Measurements from ENCODE around the gene MRPL34.
"Not testable (repeated sequence)": the region's sequence is repeated elsewhere in the genome, so short reads cannot be mapped to it uniquely, and the experiment has no call there.

The MRPL34 gene

GRCh38 chr19:17305517-17306284 lies at the start of gene MRPL34:
MRPL34 (plus strand) TSS chr19:17305872; CDS start chr19:17305893, 21 bp downstream.
- H3K4me3 Mint-ChIP-seq, result peak within 1 kb of the TSS; percentile 90 to 95
- ATAC-seq (replicated peaks), result peak; percentile 78 to 81
- H3K36me3 Mint-ChIP-seq, result peaks cover 1 to 3% of the 10 kb centered on the region in 2 donors
- H3K27ac Mint-ChIP-seq, result peak within 1 kb of the TSS; percentile 96
- DNase-seq, result peak; percentile 98
- peaks cover 40 to 51% of the 10 kb centered on the region in 2 donors for H3K4me1 Mint-ChIP-seq
- H3K27me3 Mint-ChIP-seq, result no peaks in the 10 kb centered on the region
- H3K9me3 Mint-ChIP-seq, result no peaks in the 10 kb centered on the region

DNA sequence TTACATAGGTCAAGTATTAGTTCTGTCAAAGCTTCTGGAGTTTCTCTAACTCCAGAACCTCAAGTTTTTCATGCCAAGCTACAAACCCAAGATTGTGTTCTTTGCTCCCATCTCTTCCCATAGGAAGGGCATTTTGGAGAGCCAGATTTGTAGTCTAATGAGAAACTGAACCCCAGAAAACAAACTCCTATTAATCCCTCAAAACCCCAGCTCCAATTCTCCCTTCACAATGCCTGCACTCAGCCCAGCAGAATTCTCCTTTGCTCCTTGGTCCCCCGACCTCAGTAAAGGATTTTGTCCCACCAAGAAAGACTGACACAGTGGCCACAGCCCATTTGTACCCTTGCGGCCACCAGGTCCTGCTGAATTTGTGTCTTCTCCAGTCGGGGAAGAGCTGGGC lies 49.5 kb upstream of the MRPL34 start:
- no peak for ATAC-seq (replicated peaks)
- no peak overlapping the region for H3K27ac Mint-ChIP-seq
- peaks cover 3 to 5% of the 10 kb centered on the region in 2 donors for H3K36me3 Mint-ChIP-seq
- H3K4me3 Mint-ChIP-seq, result no peak overlapping the region
- H3K4me1 Mint-ChIP-seq, result peaks cover 5 to 6% of the 10 kb centered on the region in 2 donors
- peaks cover 8 to 10% of the 10 kb centered on the region in 2 donors for H3K9me3 Mint-ChIP-seq
- DNase-seq, result no peak
- H3K27me3 Mint-ChIP-seq, result peaks cover 0 to 4% of the 10 kb centered on the region in 2 donors

DNA sequence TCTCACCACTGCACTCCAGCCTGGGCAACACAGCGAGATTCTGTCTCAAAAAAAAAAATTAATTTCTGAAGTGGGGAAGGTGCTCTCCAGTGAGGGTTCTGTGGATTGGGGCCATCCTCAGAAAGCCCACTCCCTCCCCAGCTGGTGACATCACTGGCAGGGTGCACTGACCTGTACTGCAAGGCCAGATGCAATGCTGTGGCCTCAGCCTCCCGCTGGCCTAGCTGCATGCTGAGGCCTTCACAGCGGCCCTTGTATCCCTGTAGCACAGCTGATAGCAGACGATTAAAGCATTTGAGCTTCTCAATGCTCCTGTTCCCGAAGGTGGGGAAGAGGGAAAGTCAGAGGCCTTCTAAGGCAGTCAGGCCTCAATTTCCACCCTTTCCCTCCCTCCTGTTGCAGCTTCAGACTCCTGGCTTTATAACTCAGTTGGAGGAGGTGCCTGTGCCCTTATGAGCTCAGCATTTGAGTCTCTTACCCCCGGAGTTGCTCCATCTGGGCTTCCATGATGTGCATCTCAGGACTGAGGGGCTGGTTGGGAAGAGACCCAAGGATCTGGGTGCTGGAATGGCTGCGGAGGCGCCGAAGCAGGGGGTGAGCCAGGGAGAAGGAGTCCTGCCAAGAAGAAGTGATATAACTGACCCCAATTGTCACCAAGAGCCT lies 46.4 kb upstream of the MRPL34 start:
- Mint-ChIP-seq H3K27me3 (peaks cover 0 to 4% of the 10 kb centered on the region in 2 donors), H3K36me3 (peaks cover 3 to 5% of the 10 kb centered on the region in 2 donors), H3K4me1 (peaks cover 5 to 6% of the 10 kb centered on the region in 2 donors), H3K4me3 (no peak overlapping the region), H3K27ac (no peak overlapping the region), H3K9me3 (peaks cover 8 to 10% of the 10 kb centered on the region in 2 donors)
- ATAC-seq (replicated peaks) (no peak), DNase-seq (no peak)

DNA sequence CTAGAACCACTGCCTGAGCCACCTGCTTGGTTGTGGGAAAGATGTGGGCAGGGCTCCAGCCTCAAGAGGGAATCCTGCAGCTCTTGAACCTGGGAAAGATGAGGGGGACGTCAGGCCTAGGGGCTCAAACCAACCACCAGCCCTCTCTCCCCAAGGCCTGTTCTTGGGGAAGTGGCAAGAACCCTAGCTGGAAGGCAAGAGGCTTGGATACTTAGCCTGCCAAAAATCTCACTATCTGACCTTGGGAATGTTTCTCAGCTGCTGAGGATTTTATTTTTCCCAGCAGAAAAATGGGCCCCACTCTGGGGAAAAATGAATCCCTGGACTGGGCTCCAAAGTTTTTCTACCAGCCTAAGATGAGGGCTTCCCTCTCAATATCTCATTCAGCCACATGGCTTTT lies 45.7 kb upstream of the MRPL34 start:
- Mint-ChIP-seq H3K4me1 (peaks cover 6 to 9% of the 10 kb centered on the region in 2 donors), H3K27me3 (peaks cover 0 to 4% of the 10 kb centered on the region in 2 donors), H3K9me3 (peaks cover 8 to 10% of the 10 kb centered on the region in 2 donors), H3K4me3 (no peak overlapping the region), H3K27ac (no peak overlapping the region), H3K36me3 (peaks cover 3 to 5% of the 10 kb centered on the region in 2 donors)
- no peak for ATAC-seq (replicated peaks)
- no peak for DNase-seq

DNA sequence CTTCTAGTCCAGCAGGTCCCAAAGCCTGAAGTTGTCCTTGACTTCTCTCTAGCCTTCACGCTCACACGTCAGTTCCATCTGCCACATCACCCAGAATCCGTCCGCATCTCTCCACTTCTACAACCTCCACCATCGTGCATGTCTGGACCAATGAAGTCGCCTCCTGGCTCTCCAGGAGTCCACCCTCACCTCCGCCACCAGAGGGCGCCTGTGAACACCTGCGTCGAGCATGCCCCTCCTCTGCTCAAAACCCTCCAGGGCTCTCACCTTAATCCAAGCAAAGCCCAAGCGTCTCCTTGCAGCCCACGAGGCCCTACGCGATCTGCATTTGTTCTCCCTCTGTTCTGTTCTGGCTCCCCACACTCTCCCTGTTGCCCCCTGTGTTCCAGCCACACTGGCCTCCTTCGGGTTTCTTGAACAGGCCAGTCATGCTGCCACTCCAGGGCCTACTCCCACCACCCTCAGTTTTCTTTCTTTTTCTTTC lies 44.8 kb upstream of the MRPL34 start:
- Mint-ChIP-seq H3K36me3 (peaks cover 3 to 5% of the 10 kb centered on the region in 2 donors), H3K27me3 (peaks cover 0 to 4% of the 10 kb centered on the region in 2 donors), H3K9me3 (peaks cover 8 to 10% of the 10 kb centered on the region in 2 donors), H3K4me1 (peaks cover 6 to 9% of the 10 kb centered on the region in 2 donors), H3K27ac (no peak overlapping the region), H3K4me3 (no peak overlapping the region)
- peak; percentile 78 for DNase-seq
- peak; percentile 99 for ATAC-seq (replicated peaks)

DNA sequence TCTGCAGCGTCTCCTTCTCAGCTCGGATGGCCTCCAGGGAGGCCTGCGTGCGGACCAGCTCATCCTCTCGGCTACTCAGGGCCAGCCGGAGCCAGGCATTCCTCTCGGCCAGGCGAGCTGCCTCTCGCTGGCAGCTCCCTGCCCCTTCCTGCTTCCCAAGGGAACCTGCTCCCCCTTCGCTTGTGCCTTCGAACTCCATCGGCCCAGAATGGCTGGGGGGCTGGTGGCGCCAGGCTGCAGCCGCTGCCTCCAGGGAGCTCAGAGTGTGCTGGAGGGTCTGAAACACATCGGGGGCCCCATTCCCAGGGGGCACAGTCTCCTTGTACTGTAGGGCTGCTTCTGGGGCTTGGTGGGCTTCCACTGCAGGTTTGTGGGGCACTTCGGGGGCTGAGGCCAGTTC lies 43.1 kb upstream of the MRPL34 start:
- H3K27me3 Mint-ChIP-seq, result peaks cover 0 to 4% of the 10 kb centered on the region in 2 donors
- H3K4me3 Mint-ChIP-seq, result no peak overlapping the region
- no peak overlapping the region for H3K27ac Mint-ChIP-seq
- peaks cover 3 to 5% of the 10 kb centered on the region in 2 donors for H3K36me3 Mint-ChIP-seq
- ATAC-seq (replicated peaks) (no peak), DNase-seq (no peak)
- H3K4me1 Mint-ChIP-seq, result peaks cover 6 to 9% of the 10 kb centered on the region in 2 donors
- peaks cover 8 to 10% of the 10 kb centered on the region in 2 donors for H3K9me3 Mint-ChIP-seq

GRCh38 chr19:17263712-17264640 lies 41.7 kb upstream of the MRPL34 start:
- Mint-ChIP-seq H3K4me1 (peaks cover 12 to 18% of the 10 kb centered on the region in 2 donors), H3K36me3 (peaks cover 3 to 5% of the 10 kb centered on the region in 2 donors), H3K27ac (peak overlapping the region; percentile 52), H3K4me3 (no peak overlapping the region), H3K27me3 (peaks cover 0 to 4% of the 10 kb centered on the region in 2 donors), H3K9me3 (peaks cover 8 to 10% of the 10 kb centered on the region in 2 donors)
- DNase-seq (no peak), ATAC-seq (replicated peaks) (no peak)

DNA sequence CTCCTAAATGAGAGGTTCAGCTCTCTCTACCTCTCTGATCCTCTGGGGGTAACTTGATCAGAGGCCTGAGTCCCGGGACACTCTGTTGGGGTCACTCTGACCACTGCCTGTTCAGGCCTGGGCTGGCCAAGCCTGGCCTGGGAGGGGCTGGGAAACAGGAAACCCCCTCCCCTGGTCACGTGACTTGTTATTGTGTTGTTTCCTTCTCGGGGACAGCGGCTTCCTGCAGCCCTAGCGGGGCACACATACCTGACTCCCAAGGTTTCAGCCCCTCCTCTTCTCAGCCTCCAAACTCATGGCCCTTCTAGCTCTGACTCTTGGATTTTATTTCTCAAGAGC lies 41.1 kb upstream of the MRPL34 start, which contains the start of gene USHBP1:
Gene USHBP1 (minus strand): TSS at position 105 of the 339 bp plus-strand sequence. CDS start 446 bp downstream, outside the sequence.
- peaks cover 4 to 7% of the 10 kb centered on the region in 2 donors for H3K9me3 Mint-ChIP-seq
- no peak for ATAC-seq (replicated peaks)
- no peak for DNase-seq
- peak within 1 kb of the TSS; percentile 52 for H3K27ac Mint-ChIP-seq
- no peak within 1 kb of the TSS for H3K4me3 Mint-ChIP-seq
- peaks cover 12 to 18% of the 10 kb centered on the region in 2 donors for H3K4me1 Mint-ChIP-seq
- peaks cover 3 to 5% of the 10 kb centered on the region in 2 donors for H3K36me3 Mint-ChIP-seq
- H3K27me3 Mint-ChIP-seq, result peaks cover 0 to 4% of the 10 kb centered on the region in 2 donors

- peak overlapping the region; percentile 69 for H3K27ac Mint-ChIP-seq
Measured at GRCh38 chr19:17266026-17266425, 39.6 kb upstream of the MRPL34 start.

DNA sequence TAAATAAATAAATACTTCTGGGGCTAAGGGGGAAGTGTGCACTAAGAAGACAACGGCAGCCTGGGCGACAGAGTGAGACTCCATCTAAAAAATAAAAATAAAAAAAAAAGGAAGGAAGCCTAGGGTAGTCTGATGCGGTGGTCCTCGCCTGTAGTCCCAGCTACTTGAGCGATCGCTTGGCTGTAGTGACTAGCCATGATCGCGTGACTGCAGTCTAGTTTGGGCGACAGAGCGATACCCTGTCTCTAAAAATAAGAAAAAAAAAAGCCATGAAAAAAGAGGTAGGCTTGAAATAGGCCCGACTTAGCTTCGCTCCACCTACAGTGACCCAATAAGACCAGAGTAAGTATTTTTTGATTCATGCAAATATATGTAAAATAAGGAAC lies 39.1 kb upstream of the MRPL34 start:
- peaks cover 9 to 10% of the 10 kb centered on the region in 2 donors for H3K36me3 Mint-ChIP-seq
- H3K27me3 Mint-ChIP-seq, result no peaks in the 10 kb centered on the region
- peak overlapping the region; percentile 85 for H3K4me3 Mint-ChIP-seq
- DNase-seq (no peak), ATAC-seq (replicated peaks) (peak; percentile 53 to 58)
- H3K27ac Mint-ChIP-seq, result peak overlapping the region; percentile 81
- peaks cover 7 to 12% of the 10 kb centered on the region in 2 donors for H3K4me1 Mint-ChIP-seq
- no peaks in the 10 kb centered on the region for H3K9me3 Mint-ChIP-seq

More at GRCh38 chr19:17266026-17266425, 39.6 kb upstream of the MRPL34 start:
- peaks cover 8 to 13% of the 10 kb centered on the region in 2 donors for H3K4me1 Mint-ChIP-seq
- no peak for DNase-seq
- H3K36me3 Mint-ChIP-seq, result peaks cover 4 to 6% of the 10 kb centered on the region in 2 donors
- no peaks in the 10 kb centered on the region for H3K9me3 Mint-ChIP-seq
- H3K4me3 Mint-ChIP-seq, result no peak overlapping the region
- H3K27me3 Mint-ChIP-seq, result no peaks in the 10 kb centered on the region
- ATAC-seq (replicated peaks), result no peak

DNA sequence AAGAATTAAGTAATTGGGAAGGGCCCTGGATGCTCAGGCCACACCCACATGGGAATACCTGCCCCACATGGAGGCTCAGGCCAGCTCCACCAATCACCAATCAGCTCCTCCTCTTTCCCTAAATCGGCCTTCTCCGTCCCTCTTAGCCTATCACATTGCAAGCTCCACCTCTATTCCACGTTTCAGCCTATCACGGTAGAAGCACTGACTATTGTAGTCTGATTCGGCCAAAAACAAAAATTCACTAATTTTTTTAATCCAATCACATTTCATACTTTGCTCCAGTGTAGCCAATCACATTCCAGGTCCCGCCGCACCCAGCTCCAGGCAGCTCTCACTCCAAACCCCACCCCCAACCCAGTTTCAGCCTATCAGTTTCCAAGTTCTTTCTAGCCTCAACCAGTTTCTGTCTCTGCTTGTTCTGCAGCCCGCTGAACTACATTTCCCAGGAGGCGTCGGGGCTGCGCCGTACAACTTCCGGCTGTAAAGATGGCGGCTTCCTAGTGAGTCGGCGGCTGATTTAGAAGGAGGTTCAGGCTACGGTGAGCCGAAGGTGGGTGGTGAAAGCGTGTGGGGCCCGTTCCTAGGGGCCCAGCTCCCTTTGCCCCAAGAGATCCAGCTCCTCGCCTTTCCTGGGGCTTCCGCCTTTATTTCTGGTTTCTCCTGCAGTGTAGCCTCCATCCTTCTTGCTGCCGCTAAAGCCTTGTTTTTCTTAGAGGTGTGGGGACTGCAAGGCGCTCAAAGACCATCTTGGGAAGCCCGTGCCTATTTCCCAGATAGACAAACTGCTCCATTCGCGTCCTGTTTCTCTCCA lies 38.5 kb upstream of the MRPL34 start, which contains the start of gene BABAM1:
Gene BABAM1 (plus strand): TSS at position 469 of the 814 bp plus-strand sequence. CDS start 1,364 bp downstream, outside the sequence.
- H3K4me3 Mint-ChIP-seq, result peak within 1 kb of the TSS; percentile 85
- DNase-seq, result peak; percentile 95
- H3K27me3 Mint-ChIP-seq, result no peaks in the 10 kb centered on the region
- H3K36me3 Mint-ChIP-seq, result peaks cover 9 to 11% of the 10 kb centered on the region in 2 donors
- peaks cover 7 to 12% of the 10 kb centered on the region in 2 donors for H3K4me1 Mint-ChIP-seq
- peak within 1 kb of the TSS; percentile 81 for H3K27ac Mint-ChIP-seq
- ATAC-seq (replicated peaks), result peak; percentile 92
- H3K9me3 Mint-ChIP-seq, result no peaks in the 10 kb centered on the region

DNA sequence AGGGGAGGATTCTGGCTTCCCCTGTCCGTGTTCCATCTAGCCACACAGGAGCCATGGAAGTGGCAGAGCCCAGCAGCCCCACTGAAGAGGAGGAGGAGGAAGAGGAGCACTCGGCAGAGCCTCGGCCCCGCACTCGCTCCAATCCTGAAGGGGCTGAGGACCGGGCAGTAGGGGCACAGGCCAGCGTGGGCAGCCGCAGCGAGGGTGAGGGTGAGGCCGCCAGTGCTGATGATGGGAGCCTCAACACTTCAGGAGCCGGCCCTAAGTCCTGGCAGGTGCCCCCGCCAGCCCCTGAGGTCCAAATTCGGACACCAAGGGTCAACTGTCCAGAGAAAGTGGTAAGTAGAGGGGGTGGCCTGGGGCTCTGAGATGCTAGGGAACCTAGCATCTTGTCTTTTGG lies 36.9 kb upstream of the MRPL34 start:
- no peak for ATAC-seq (replicated peaks)
- Mint-ChIP-seq H3K9me3 (no peaks in the 10 kb centered on the region), H3K4me1 (peaks cover 7 to 12% of the 10 kb centered on the region in 2 donors), H3K27ac (peak overlapping the region; percentile 39), H3K36me3 (peaks cover 11 to 17% of the 10 kb centered on the region in 2 donors), H3K27me3 (no peaks in the 10 kb centered on the region), H3K4me3 (peak overlapping the region; percentile 85)
- no peak for DNase-seq

- H3K4me3 Mint-ChIP-seq; H3K27me3 Mint-ChIP-seq; DNase-seq; H3K27ac Mint-ChIP-seq; ATAC-seq (replicated peaks); H3K4me1 Mint-ChIP-seq; H3K9me3 Mint-ChIP-seq: not testable (repeated sequence)
- H3K36me3 Mint-ChIP-seq, result peaks cover 35 to 52% of the 10 kb centered on the region in 2 donors
Measured at GRCh38 chr19:17274892-17275291, 30.8 kb upstream of the MRPL34 start.

Measured in stimulated activated naive B cell treated with anti-CD40 and anti-IgM and Interleukin-4, amounts not matched to agents 10 μg/mL and 1 μg/mL and 100 μg/mL, for 72 hours (primary cell).